Stimulated activated CD4-positive, alpha-beta T cell treated with anti-CD3 and anti-CD28 coated beads, Interleukin-4, amount 100 ng/mL, for 1 hour (primary cell): Measurements from ENCODE around the gene LSM5.
"Not testable (repeated sequence)": the region's sequence is repeated elsewhere in the genome, so short reads cannot be mapped to it uniquely, and the experiment has no call there.

Source experiments
- DNase-seq: peaks from one replicate; pipeline ENCODE4 v3.0.0-alpha.2; 2020

The LSM5 gene

GRCh38 chr7:32502728-32503127 is 12.5 kb upstream of the LSM5 start:
- no peak for DNase-seq

- no peak for DNase-seq
Observed at GRCh38 chr7:32501522-32501921, 11.3 kb upstream of the LSM5 start.

- DNase-seq: no peak
Observed at GRCh38 chr7:32500922-32501341, 10.8 kb upstream of the LSM5 start.

- DNase-seq: not testable (repeated sequence)
Observed at GRCh38 chr7:32500216-32500615, 10.0 kb upstream of the LSM5 start.

GRCh38 chr7:32499755-32500154 is 9.6 kb upstream of the LSM5 start:
- not testable (repeated sequence) for DNase-seq

GRCh38 chr7:32496052-32496813 is 6.1 kb upstream of the LSM5 start:
- DNase-seq: no peak

- peak; percentile 99 for DNase-seq
Observed at GRCh38 chr7:32495298-32496051, 5.3 kb upstream of the LSM5 start, which contains the start of gene AVL9. TSS of gene AVL9 (plus strand) at chr7:32495489. CDS start at chr7:32495710, 221 bp downstream.

- DNase-seq: no peak
Observed at GRCh38 chr7:32494946-32495297, 4.7 kb upstream of the LSM5 start.

GRCh38 chr7:32489788-32490126 is 423 bp downstream of the LSM5 start:
- DNase-seq: no peak

GRCh38 chr7:32481921-32482320 is 8.3 kb downstream of the LSM5 start:
- DNase-seq: no peak

- no peak for DNase-seq
Observed at GRCh38 chr7:32481176-32481575, 9.0 kb downstream of the LSM5 start.

GRCh38 chr7:32479574-32480200 is 10.5 kb downstream of the LSM5 start:
- no peak for DNase-seq

GRCh38 chr7:32477649-32477980 is 12.6 kb downstream of the LSM5 start:
- DNase-seq: no peak

GRCh38 chr7:32476816-32477648 is 13.1 kb downstream of the LSM5 start:
- DNase-seq: no peak

GRCh38 chr7:32474008-32474407 is 16.2 kb downstream of the LSM5 start:
- DNase-seq: no peak

- no peak for DNase-seq
Observed at GRCh38 chr7:32472015-32472414, 18.2 kb downstream of the LSM5 start.

- DNase-seq: no peak
Observed at GRCh38 chr7:32470871-32471270, 19.3 kb downstream of the LSM5 start.

GRCh38 chr7:32470004-32470403 is 20.2 kb downstream of the LSM5 start:
- DNase-seq: not testable (repeated sequence)

- not testable (repeated sequence) for DNase-seq
Observed at GRCh38 chr7:32464641-32465416, 25.4 kb downstream of the LSM5 start.

- DNase-seq: no peak
Observed at GRCh38 chr7:32462977-32463376, 27.2 kb downstream of the LSM5 start.

- DNase-seq: no peak
Observed at GRCh38 chr7:32462451-32462850, 27.7 kb downstream of the LSM5 start.

GRCh38 chr7:32461484-32461883 is 28.7 kb downstream of the LSM5 start:
- DNase-seq: no peak
